Endothelial cell of umbilical vein (primary cell): ENCODE results near the gene FBXO9.

ENCODE experiments used
- CTCF ChIP-seq, 2 donors: IDR thresholded peaks; 1 replicate in 1 of 2; 2 replicates in 1 of 2; pipeline ENCODE4 v1.5.1; 2011; ENCODE audit warnings: low read length in 2 of 2, mild to moderate bottlenecking in 2 of 2, moderate library complexity in 2 of 2, control low read depth in 1 of 2, inconsistent platforms in 1 of 2, low read depth in 1 of 2; ENCODE audit not compliant: insufficient read depth in 1 of 2; ENCODE audit errors: extremely low read depth in 1 of 2
- EZH2 ChIP-seq: IDR thresholded peaks from 2 replicates; pipeline ENCODE4 v1.6.1; 2012; ENCODE audit warnings: borderline replicate concordance, low read depth, mild to moderate bottlenecking, moderate library complexity, low read length, inconsistent platforms; ENCODE audit not compliant: severe bottlenecking
- FOS ChIP-seq: IDR thresholded peaks from 2 replicates; pipeline ENCODE4 v1.6.1; 2011; ENCODE audit warnings: mild to moderate bottlenecking, low read length, moderate library complexity, borderline replicate concordance; ENCODE audit not compliant: insufficient read depth
- GATA2 ChIP-seq: IDR thresholded peaks from 2 replicates; pipeline ENCODE4 v1.7.0; 2011; ENCODE audit warnings: low read depth, mild to moderate bottlenecking, moderate library complexity, mixed read lengths, low read length; ENCODE audit not compliant: insufficient read length, insufficient read depth
- JUN ChIP-seq: IDR thresholded peaks from 2 replicates; pipeline ENCODE4 v1.6.1; 2011; ENCODE audit warnings: borderline replicate concordance, low read depth; ENCODE audit not compliant: insufficient read length, insufficient read depth
- MYC ChIP-seq: IDR thresholded peaks from one replicate; pipeline ENCODE4 v1.6.1; 2011; ENCODE audit warnings: mild to moderate bottlenecking, low read depth, low read length
- POLR2A ChIP-seq: IDR thresholded peaks from 2 replicates; pipeline ENCODE4 v1.6.1; 2012; ENCODE audit warnings: low read depth, mild to moderate bottlenecking, control low read depth, low read length
- POLR2AphosphoS5 ChIP-seq: IDR thresholded peaks from 2 replicates; pipeline ENCODE4 v1.6.1; 2012; ENCODE audit warnings: low read depth, mild to moderate bottlenecking, control low read depth, low read length, moderate library complexity; ENCODE audit not compliant: insufficient read depth
- TF ChIP-seq, protein P1 (sequence below): IDR thresholded peaks from 2 replicates; pipeline ENCODE4 v1.6.1; 2011; ENCODE audit not compliant: insufficient read depth, insufficient read length

- TF ChIP-seq EZH2 (no peak), POLR2AphosphoS5 (no peak), CTCF (IDR thresholded peaks at IDR 0.05; ENCODE audit: extremely low read depth in 1 of 2, insufficient read depth in 1 of 2, low read depth in 1 of 2, low read length in 2 of 2) (no peak), POLR2A (no peak), MYC (no peak), JUN (no peak), GATA2 (no peak), FOS (no peak)
- TF ChIP-seq, protein P1, sequence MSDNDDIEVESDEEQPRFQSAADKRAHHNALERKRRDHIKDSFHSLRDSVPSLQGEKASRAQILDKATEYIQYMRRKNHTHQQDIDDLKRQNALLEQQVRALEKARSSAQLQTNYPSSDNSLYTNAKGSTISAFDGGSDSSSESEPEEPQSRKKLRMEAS: no peak
Observed at GRCh38 chr6:53119349-53119748, 54.1 kb downstream of the FBXO9 start.
